Neural crest cell (in vitro differentiated cells): ENCODE data around the gene ERMN. TPM values are rescaled to one million over a fixed set of nuclear protein-coding genes. Genes with fewer than 3 reads are reported as not detected.
"Not testable (repeated sequence)": the region's sequence is repeated elsewhere in the genome, so short reads cannot be mapped to it uniquely, and the experiment has no call there.

ENCODE experiments used
- DNase-seq: peaks from one replicate; pipeline ENCODE4 v3.0.0; 2021; ENCODE audit warnings: low read depth, mixed read lengths, low spot score
- H3K27ac Mint-ChIP-seq: one replicate; pipeline ENCODE4 v1.8.0; 2021; ENCODE audit warnings: mild to moderate bottlenecking, mixed read lengths; ENCODE audit not compliant: unreplicated experiment
- H3K27me3 Mint-ChIP-seq: 2 replicates; pipeline ENCODE4 v1.8.0; 2021; ENCODE audit warnings: low read depth, mild to moderate bottlenecking, mixed read lengths
- H3K36me3 Mint-ChIP-seq: 2 replicates; pipeline ENCODE4 v1.8.0; 2021; ENCODE audit warnings: low read depth, mild to moderate bottlenecking, mixed read lengths
- H3K4me1 Mint-ChIP-seq: 2 replicates; pipeline ENCODE4 v1.8.0; 2021; ENCODE audit warnings: mixed read lengths
- H3K4me3 Mint-ChIP-seq: one replicate; pipeline ENCODE4 v1.8.0; 2021; ENCODE audit warnings: mild to moderate bottlenecking, mixed read lengths
- H3K9me3 Mint-ChIP-seq: 2 replicates; pipeline ENCODE4 v1.8.0; 2021; ENCODE audit warnings: mixed read lengths
- CTCF ChIP-seq: fragments of 200-600 bp; sonication (generic); conservative IDR thresholded peaks from 2 replicates; pipeline ENCODE4 v1.5.0; 2021; ENCODE audit warnings: antibody characterized with exemption, mild to moderate bottlenecking
- long read RNA-seq: library from polyadenylated mRNA; unstranded; transcript quantifications from one replicate; pipeline ENCODE4 v2.0.0, GENCODE V29; 2020
- total RNA-seq: library from RNA; stranded (reverse); gene quantifications from 2 replicates; pipeline ENCODE4 v1.2.1, GENCODE V29; 2021

ERMN gene
- total RNA-seq = 0.09 and 0.44 TPM in 2 replicates
- long read RNA-seq = 0 reads

GRCh38 chr2:157325786-157326185, at the start of gene ERMN:
ERMN (minus strand) TSS chr2:157325824; CDS start chr2:157325642, 182 bp downstream.
- no peak within 1 kb of the TSS for H3K27ac Mint-ChIP-seq
- no peak within 1 kb of the TSS for H3K4me3 Mint-ChIP-seq
- peaks cover 22% of the 10 kb centered on the region for H3K4me1 Mint-ChIP-seq
- H3K27me3 Mint-ChIP-seq = peaks cover 52% of the 10 kb centered on the region
- H3K36me3 Mint-ChIP-seq = no peaks in the 10 kb centered on the region
- no peaks in the 10 kb centered on the region for H3K9me3 Mint-ChIP-seq
- no peak for DNase-seq
- no peak for TF ChIP-seq CTCF

- Mint-ChIP-seq H3K27me3 (no peaks in the 10 kb centered on the region), H3K4me1 (no peaks in the 10 kb centered on the region), H3K9me3 (peaks cover 14% of the 10 kb centered on the region), H3K27ac (no peak overlapping the region), H3K36me3 (peaks cover 13% of the 10 kb centered on the region), H3K4me3 (no peak overlapping the region)
- DNase-seq = no peak
- no peak for TF ChIP-seq CTCF
Measured at GRCh38 chr2:157375384-157375783, 49.8 kb upstream of the ERMN start.

GRCh38 chr2:157368508-157368907, 42.9 kb upstream of the ERMN start:
- not testable (repeated sequence) for H3K4me1 Mint-ChIP-seq, H3K27me3 Mint-ChIP-seq, DNase-seq, H3K36me3 Mint-ChIP-seq, H3K9me3 Mint-ChIP-seq, H3K27ac Mint-ChIP-seq, H3K4me3 Mint-ChIP-seq

- Mint-ChIP-seq H3K9me3 (peaks cover 3% of the 10 kb centered on the region), H3K4me1 (peaks cover 10% of the 10 kb centered on the region), H3K4me3 (no peak overlapping the region), H3K27me3 (no peaks in the 10 kb centered on the region), H3K27ac (no peak overlapping the region), H3K36me3 (no peaks in the 10 kb centered on the region)
- no peak for DNase-seq
- TF ChIP-seq CTCF = no peak
Measured at GRCh38 chr2:157367704-157368103, 42.1 kb upstream of the ERMN start.

GRCh38 chr2:157364257-157364974, 38.8 kb upstream of the ERMN start:
- Mint-ChIP-seq H3K27me3 (no peaks in the 10 kb centered on the region), H3K27ac (no peak overlapping the region), H3K4me3 (no peak overlapping the region), H3K4me1 (peaks cover 10% of the 10 kb centered on the region), H3K36me3 (peaks cover 6% of the 10 kb centered on the region), H3K9me3 (peaks cover 10% of the 10 kb centered on the region)
- no peak for DNase-seq
- no peak for TF ChIP-seq CTCF

GRCh38 chr2:157363612-157364101, 38.0 kb upstream of the ERMN start:
- TF ChIP-seq CTCF = no peak
- Mint-ChIP-seq H3K4me3 (no peak overlapping the region), H3K27ac (no peak overlapping the region), H3K9me3 (peaks cover 10% of the 10 kb centered on the region), H3K4me1 (peaks cover 10% of the 10 kb centered on the region), H3K36me3 (peaks cover 6% of the 10 kb centered on the region), H3K27me3 (no peaks in the 10 kb centered on the region)
- no peak for DNase-seq
